Body of pancreas (tissue), 4 donors: ENCODE results near the gene RNF112.
"Not testable (repeated sequence)": the region's sequence is repeated elsewhere in the genome, so short reads cannot be mapped to it uniquely, and the experiment has no call there.

Experiments
- CTCF ChIP-seq, 7 experiments: fragments of 450-650 bp in 4 of 7; fragments of 200-600 bp in 3 of 7; sonication (generic) in 3 of 7; IDR thresholded peaks; one replicate each; pipeline ENCODE4 v1.5.1; 2016 to 2019; ENCODE audit warnings: antibody characterized with exemption in 7 of 7
- POLR2A ChIP-seq, 3 donors: fragments of 450-650 bp; IDR thresholded peaks; one replicate each; pipeline ENCODE4 v1.6.1; 2016; ENCODE audit warnings: antibody characterized with exemption in 3 of 3, mild to moderate bottlenecking in 2 of 3

GRCh38 chr17:19446577-19446976 lies 35.5 kb downstream of the RNF112 start:
- TF ChIP-seq CTCF, POLR2A (IDR thresholded peaks at IDR 0.05): not testable (repeated sequence)
